Measurements from ENCODE around the gene MCC. TPM values are rescaled to one million over a fixed set of nuclear protein-coding genes. Genes with fewer than 3 reads are reported as not detected.

MCC gene
- total RNA-seq, 1 donor from 2014 or later: 22.7 TPM

GRCh38 chr5:113178073-113178779 is 310.0 kb downstream of the MCC start:
- no peak overlapping the region for H3K4me3 Mint-ChIP-seq (ENCODE audit: unreplicated experiment)
- H3K36me3 Mint-ChIP-seq (ENCODE audit: low read depth, unreplicated experiment): no peaks in the 10 kb centered on the region

GRCh38 chr5:113177225-113177624 is 311.0 kb downstream of the MCC start:
- Mint-ChIP-seq H3K4me3 (ENCODE audit: unreplicated experiment) (no peak overlapping the region), H3K27me3 (ENCODE audit: unreplicated experiment) (peaks cover 4% of the 10 kb centered on the region), H3K27ac (ENCODE audit: unreplicated experiment) (no peak overlapping the region), H3K9me3 (ENCODE audit: unreplicated experiment) (no peaks in the 10 kb centered on the region), H3K4me1 (ENCODE audit: unreplicated experiment) (peaks cover 3% of the 10 kb centered on the region), H3K36me3 (ENCODE audit: low read depth, unreplicated experiment) (no peaks in the 10 kb centered on the region)
- no peak for TF ChIP-seq CTCF (IDR thresholded peaks at IDR 0.05; ENCODE audit: unreplicated experiment)
- no peak for DNase-seq (ENCODE audit: low spot score)

More at GRCh38 chr5:113178073-113178779, 310.0 kb downstream of the MCC start:
- no peak for TF ChIP-seq CTCF (IDR thresholded peaks at IDR 0.05; ENCODE audit: unreplicated experiment)
- Mint-ChIP-seq H3K4me1 (ENCODE audit: unreplicated experiment) (peaks cover 3% of the 10 kb centered on the region), H3K27ac (ENCODE audit: unreplicated experiment) (no peak overlapping the region), H3K9me3 (ENCODE audit: unreplicated experiment) (no peaks in the 10 kb centered on the region), H3K27me3 (ENCODE audit: unreplicated experiment) (peaks cover 4% of the 10 kb centered on the region)
- DNase-seq (ENCODE audit: low spot score): no peak

GRCh38 chr5:113176734-113177133 is 311.5 kb downstream of the MCC start:
- H3K4me3 Mint-ChIP-seq (ENCODE audit: unreplicated experiment): no peak overlapping the region
- no peak overlapping the region for H3K27ac Mint-ChIP-seq (ENCODE audit: unreplicated experiment)
- peaks cover 3% of the 10 kb centered on the region for H3K4me1 Mint-ChIP-seq (ENCODE audit: unreplicated experiment)
- H3K9me3 Mint-ChIP-seq (ENCODE audit: unreplicated experiment): no peaks in the 10 kb centered on the region
- H3K27me3 Mint-ChIP-seq (ENCODE audit: unreplicated experiment): peaks cover 4% of the 10 kb centered on the region
- no peak for TF ChIP-seq CTCF (IDR thresholded peaks at IDR 0.05; ENCODE audit: unreplicated experiment)
- no peak for DNase-seq (ENCODE audit: low spot score)
- no peaks in the 10 kb centered on the region for H3K36me3 Mint-ChIP-seq (ENCODE audit: low read depth, unreplicated experiment)

- H3K27ac Mint-ChIP-seq (ENCODE audit: unreplicated experiment): no peak overlapping the region
- H3K9me3 Mint-ChIP-seq (ENCODE audit: unreplicated experiment): no peaks in the 10 kb centered on the region
- DNase-seq (ENCODE audit: low spot score): no peak
- no peaks in the 10 kb centered on the region for H3K36me3 Mint-ChIP-seq (ENCODE audit: low read depth, unreplicated experiment)
- TF ChIP-seq CTCF (IDR thresholded peaks at IDR 0.05; ENCODE audit: unreplicated experiment): no peak
- peaks cover 4% of the 10 kb centered on the region for H3K27me3 Mint-ChIP-seq (ENCODE audit: unreplicated experiment)
- peaks cover 3% of the 10 kb centered on the region for H3K4me1 Mint-ChIP-seq (ENCODE audit: unreplicated experiment)
- H3K4me3 Mint-ChIP-seq (ENCODE audit: unreplicated experiment): no peak overlapping the region
Measured at GRCh38 chr5:113176196-113176595, 312.1 kb downstream of the MCC start.

- Mint-ChIP-seq H3K27ac (ENCODE audit: unreplicated experiment) (no peak overlapping the region), H3K36me3 (ENCODE audit: low read depth, unreplicated experiment) (no peaks in the 10 kb centered on the region), H3K4me1 (ENCODE audit: unreplicated experiment) (peaks cover 3% of the 10 kb centered on the region), H3K27me3 (ENCODE audit: unreplicated experiment) (no peaks in the 10 kb centered on the region), H3K4me3 (ENCODE audit: unreplicated experiment) (no peak overlapping the region), H3K9me3 (ENCODE audit: unreplicated experiment) (no peaks in the 10 kb centered on the region)
- DNase-seq (ENCODE audit: low spot score): no peak
- TF ChIP-seq CTCF (IDR thresholded peaks at IDR 0.05; ENCODE audit: unreplicated experiment): no peak
Measured at GRCh38 chr5:113172231-113172826, 315.9 kb downstream of the MCC start.

All from endothelial cell (in vitro differentiated cells).